Measurements from ENCODE around the gene HNRNPK. TPM values are rescaled to one million over a fixed set of nuclear protein-coding genes. Genes with fewer than 3 reads are reported as not detected.
A peak's percentile ranks its signal among the peaks of the same experiment; 100 is the strongest.

Gene HNRNPK
- total RNA-seq, 4 donors from 2014 or later, result 493 to 609 (median 561) TPM

GRCh38 chr9:83986195-83986594 lies 6.2 kb upstream of the HNRNPK start:
- Histone ChIP-seq H3K36me3 (no peaks in the 10 kb centered on the region), H3K9me3 (no peaks in the 10 kb centered on the region), H3K4me3 (no peak overlapping the region), H3K27me3 (no peaks in the 10 kb centered on the region), H3K27ac (peak overlapping the region; percentile 45 to 99 (median 68)), H3K4me1 (peaks cover 0 to 69% (median 3%) of the 10 kb centered on the region in 3 donors)
- 74 to 87% methylated on average over 3 of the region's 3 CpGs for WGBS, 2 donors (ENCODE audit: low coverage in 1 of 2)
- no peak for TF ChIP-seq POLR2A (IDR thresholded peaks at IDR 0.05)
- TF ChIP-seq POLR2AphosphoS5 (IDR thresholded peaks at IDR 0.05), result no peak
- TF ChIP-seq, protein P1, sequence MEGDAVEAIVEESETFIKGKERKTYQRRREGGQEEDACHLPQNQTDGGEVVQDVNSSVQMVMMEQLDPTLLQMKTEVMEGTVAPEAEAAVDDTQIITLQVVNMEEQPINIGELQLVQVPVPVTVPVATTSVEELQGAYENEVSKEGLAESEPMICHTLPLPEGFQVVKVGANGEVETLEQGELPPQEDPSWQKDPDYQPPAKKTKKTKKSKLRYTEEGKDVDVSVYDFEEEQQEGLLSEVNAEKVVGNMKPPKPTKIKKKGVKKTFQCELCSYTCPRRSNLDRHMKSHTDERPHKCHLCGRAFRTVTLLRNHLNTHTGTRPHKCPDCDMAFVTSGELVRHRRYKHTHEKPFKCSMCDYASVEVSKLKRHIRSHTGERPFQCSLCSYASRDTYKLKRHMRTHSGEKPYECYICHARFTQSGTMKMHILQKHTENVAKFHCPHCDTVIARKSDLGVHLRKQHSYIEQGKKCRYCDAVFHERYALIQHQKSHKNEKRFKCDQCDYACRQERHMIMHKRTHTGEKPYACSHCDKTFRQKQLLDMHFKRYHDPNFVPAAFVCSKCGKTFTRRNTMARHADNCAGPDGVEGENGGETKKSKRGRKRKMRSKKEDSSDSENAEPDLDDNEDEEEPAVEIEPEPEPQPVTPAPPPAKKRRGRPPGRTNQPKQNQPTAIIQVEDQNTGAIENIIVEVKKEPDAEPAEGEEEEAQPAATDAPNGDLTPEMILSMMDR (IDR thresholded peaks at IDR 0.05), result no peak
- TF ChIP-seq EP300 (IDR thresholded peaks at IDR 0.05), result no peak
- ATAC-seq, result no peak

DNA sequence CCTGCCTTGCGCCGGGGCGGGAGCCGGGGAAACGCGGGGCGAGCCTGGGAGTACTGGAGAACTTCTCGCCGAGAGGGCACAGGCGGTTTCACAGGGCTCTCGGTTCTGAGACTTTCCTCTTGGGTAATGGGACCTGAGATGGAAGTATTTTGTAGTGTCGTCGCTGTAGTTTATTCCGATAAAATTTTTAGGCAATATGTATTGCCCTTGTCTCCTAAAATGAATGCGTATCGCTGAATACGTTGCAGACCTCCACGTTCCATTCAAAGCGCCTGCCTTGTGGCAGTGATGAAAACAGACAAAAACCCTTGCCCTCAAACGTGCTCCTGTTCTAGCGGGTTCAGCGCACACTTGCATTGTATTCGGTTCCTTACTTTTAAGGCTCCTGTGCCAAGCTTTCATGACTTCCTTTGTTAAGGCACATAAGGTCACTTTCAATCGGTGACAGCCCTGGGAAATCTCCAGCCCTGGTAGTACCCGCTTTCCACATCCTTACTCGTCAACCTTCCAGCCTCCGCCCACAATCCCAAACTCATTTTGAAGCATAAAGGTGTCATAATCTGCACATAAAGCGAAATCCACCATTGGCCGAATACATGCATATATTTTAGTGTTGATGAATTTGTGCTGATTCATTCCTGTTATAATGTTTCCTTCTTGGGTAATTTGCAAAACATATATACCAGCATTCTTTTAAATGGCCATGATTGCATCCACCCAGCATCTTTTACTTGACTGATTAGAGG lies 1.3 kb upstream of the HNRNPK start:
- no peak for ATAC-seq
- TF ChIP-seq, protein P1 (IDR thresholded peaks at IDR 0.05), result no peak
- TF ChIP-seq POLR2A (IDR thresholded peaks at IDR 0.05) (no peak), EP300 (IDR thresholded peaks at IDR 0.05) (no peak), POLR2AphosphoS5 (IDR thresholded peaks at IDR 0.05) (no peak)
- Histone ChIP-seq H3K9me3 (no peaks in the 10 kb centered on the region), H3K4me1 (peaks cover 0 to 64% (median 9%) of the 10 kb centered on the region in 3 donors), H3K27me3 (no peaks in the 10 kb centered on the region), H3K36me3 (peaks cover 0 to 13% of the 10 kb centered on the region in 2 donors), H3K27ac (peak overlapping the region; percentile 97 to 99 (median 98)), H3K4me3 (peak overlapping the region; percentile 72 to 95)
- WGBS, 2 donors (ENCODE audit: low coverage in 1 of 2), result 1% methylated on average over 18 to 20 of the region's 29 CpGs

DNA sequence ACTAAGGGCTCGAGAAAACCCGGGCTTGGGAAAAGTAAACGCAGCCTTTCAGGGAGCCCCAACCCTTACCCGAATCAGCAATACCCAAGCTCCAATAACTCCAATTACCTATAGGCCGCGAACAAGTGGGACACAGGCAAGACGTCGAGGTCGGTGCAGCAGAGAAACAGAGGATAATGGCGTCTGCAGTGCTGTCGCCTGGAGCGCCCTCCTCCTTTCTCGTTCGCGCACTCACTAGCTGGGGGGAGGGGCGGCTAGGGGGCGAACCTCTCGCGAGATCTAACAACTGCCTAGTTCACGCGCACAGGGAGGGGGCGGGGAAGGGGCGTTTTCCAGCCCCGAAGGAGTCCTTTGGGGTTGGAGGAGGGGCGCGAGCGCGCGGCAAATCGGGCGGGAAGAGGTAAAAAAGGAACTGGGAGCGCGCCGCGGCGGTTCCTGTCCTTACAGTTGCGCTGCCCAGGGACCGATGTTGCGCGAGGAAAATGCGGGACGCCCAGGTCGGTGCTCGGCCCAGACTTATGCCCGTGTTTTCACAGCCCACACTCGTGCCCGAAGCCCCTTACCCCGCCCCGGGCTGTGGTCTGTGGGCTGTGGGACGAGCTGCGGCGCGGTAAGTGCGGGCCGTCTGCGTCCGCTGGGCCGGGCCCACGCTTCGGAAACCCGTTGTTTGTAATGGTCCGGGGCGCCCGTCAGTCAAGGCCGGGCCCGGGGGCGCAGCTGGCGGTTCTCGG lies 545 bp upstream of the HNRNPK start, which contains the start of gene RMI1:
TSS of gene RMI1 (plus strand) at position 411 of the 731 bp plus-strand sequence. CDS start 20,182 bp downstream, outside the sequence.
- no peaks in the 10 kb centered on the region for H3K9me3 ChIP-seq
- TF ChIP-seq POLR2AphosphoS5 (IDR thresholded peaks at IDR 0.05) (peak; percentile 96), POLR2A (IDR thresholded peaks at IDR 0.05) (peak; percentile 77 to 91), EP300 (IDR thresholded peaks at IDR 0.05) (no peak)
- TF ChIP-seq, protein P1 (IDR thresholded peaks at IDR 0.05), result peak in 2 of 4 experiments; percentile 5 to 42
- no peaks in the 10 kb centered on the region for H3K27me3 ChIP-seq
- 0% methylated on average over 1 to 3 of the region's 69 CpGs for WGBS, 2 donors (ENCODE audit: low coverage in 1 of 2)
- H3K4me1 ChIP-seq, result peaks cover 0 to 64% (median 13%) of the 10 kb centered on the region in 3 donors
- peak within 1 kb of the TSS; percentile 97 to 99 (median 98) for H3K27ac ChIP-seq
- ATAC-seq, result peak; percentile 89
- peak within 1 kb of the TSS; percentile 72 to 95 for H3K4me3 ChIP-seq
- peaks cover 0 to 21% of the 10 kb centered on the region in 2 donors for H3K36me3 ChIP-seq

DNA sequence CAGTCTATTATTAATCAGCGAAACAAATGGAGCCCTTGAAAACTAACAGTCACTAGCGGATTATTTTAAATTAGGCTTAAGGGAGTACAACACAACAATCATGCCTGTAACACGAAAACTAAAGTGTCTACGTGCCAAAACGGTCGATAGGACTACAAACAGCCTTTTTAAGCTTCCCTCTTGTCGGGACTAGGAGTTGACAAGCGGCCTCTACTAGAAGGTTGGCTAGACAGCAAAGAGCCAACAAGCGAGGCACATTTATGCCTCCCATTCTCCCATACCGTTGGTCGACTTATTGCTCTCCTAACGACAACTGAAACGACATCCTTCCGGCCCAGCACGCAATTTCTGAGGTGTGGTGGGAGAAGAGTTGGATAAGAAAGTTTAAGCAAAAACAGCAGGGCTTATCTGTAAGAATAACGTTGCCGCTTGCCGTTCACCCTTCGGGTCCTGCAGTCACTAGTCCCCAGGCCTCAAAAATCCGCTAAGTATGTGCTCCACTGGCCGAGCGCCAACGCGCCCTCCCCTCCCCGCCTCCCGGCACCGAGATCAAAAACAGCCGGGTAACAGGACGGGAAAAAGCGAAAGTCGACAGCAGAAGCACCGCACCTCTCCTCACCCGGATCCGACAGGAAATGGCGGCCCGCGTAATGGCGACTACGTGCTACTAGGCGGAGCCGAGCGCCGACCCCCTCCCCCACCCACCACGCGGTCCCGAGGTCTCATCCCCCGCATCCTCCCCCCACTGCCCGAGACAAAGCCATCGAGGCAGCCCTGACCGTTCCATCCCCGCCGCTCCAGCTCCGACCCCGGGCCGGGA lies 813 bp downstream of the HNRNPK start:
- no peaks in the 10 kb centered on the region for H3K9me3 ChIP-seq
- peaks cover 13 to 34% of the 10 kb centered on the region in 2 donors for H3K36me3 ChIP-seq
- ATAC-seq, result peak; percentile 31
- peaks cover 0 to 67% (median 17%) of the 10 kb centered on the region in 3 donors for H3K4me1 ChIP-seq
- TF ChIP-seq, protein P1 (IDR thresholded peaks at IDR 0.05), result no peak
- no peak for TF ChIP-seq POLR2A (IDR thresholded peaks at IDR 0.05)
- TF ChIP-seq POLR2AphosphoS5 (IDR thresholded peaks at IDR 0.05), result peak; percentile 37
- TF ChIP-seq EP300 (IDR thresholded peaks at IDR 0.05), result no peak
- WGBS, 2 donors (ENCODE audit: low coverage in 1 of 2), result 0 to 1% methylated on average over 16 to 17 of the region's 55 CpGs
- peak overlapping the region; percentile 72 to 95 for H3K4me3 ChIP-seq
- peak overlapping the region; percentile 97 to 99 (median 98) for H3K27ac ChIP-seq
- H3K27me3 ChIP-seq, result no peaks in the 10 kb centered on the region
